HEK293 (cell line): Measurements from ENCODE around the gene LRRC8E.

Source experiments
- CTCF ChIA-PET: fragments of 350-600 bp; formaldehyde crosslinking; extraction: SDS; loops from one replicate; lab custom pipeline; 2021; ENCODE audit warnings: antibody characterized with exemption; lab: Yijun Ruan, JAX
- POLR2A ChIA-PET: fragments of 300-600 bp; formaldehyde crosslinking; extraction: SDS; loops from one replicate; lab custom pipeline; 2020; ENCODE audit warnings: antibody characterized with exemption, inconsistent platforms; lab: Yijun Ruan, JAX
- H3K27ac ChIP-seq: fragments of 200-500 bp; sonication (Bioruptor generic); 2 replicates; pipeline ENCODE4 v1.5.1; 2014; ENCODE audit warnings: low read depth, low read length, control low read depth, inconsistent platforms; ENCODE audit errors: extremely low read depth
- H3K36me3 ChIP-seq, 2 experiments: fragments of 200-500 bp in 1 of 2; sonication (Bioruptor generic) in 1 of 2; 1 replicate in 1 of 2; 2 replicates in 1 of 2; pipeline ENCODE4 v1.5.1; 2014 to 2017; ENCODE audit warnings: inconsistent platforms in 2 of 2, low read length in 2 of 2; ENCODE audit not compliant: control insufficient read depth in 2 of 2, insufficient read depth in 1 of 2
- H3K4me1 ChIP-seq: fragments of 200-500 bp; sonication (Bioruptor generic); 2 replicates; pipeline ENCODE4 v1.5.1; 2014; ENCODE audit warnings: mild to moderate bottlenecking, low read length, inconsistent platforms; ENCODE audit not compliant: control insufficient read depth, insufficient read depth
- H3K4me3 ChIP-seq: 2 replicates; pipeline ENCODE4 v1.5.1; 2011; ENCODE audit warnings: low read depth, mild to moderate bottlenecking, control low read depth, low read length, moderate library complexity
- H3K9me3 ChIP-seq: fragments of 200-500 bp; sonication (Bioruptor generic); 2 replicates; pipeline ENCODE4 v1.5.1; 2014; ENCODE audit warnings: low read depth, low read length, inconsistent platforms; ENCODE audit not compliant: control insufficient read depth, insufficient read depth
- EGR2 ChIP-seq: fragments of 450-650 bp; formaldehyde crosslinking; IDR thresholded peaks from 2 replicates; pipeline ENCODE4 v1.5.1; 2016; ENCODE audit warnings: low read depth, missing biosample characterization, missing genetic modification characterization
- FEZF1 ChIP-seq: fragments of 450-650 bp; formaldehyde crosslinking; IDR thresholded peaks from 2 replicates; pipeline ENCODE4 v1.5.1; 2016; ENCODE audit warnings: missing biosample characterization, missing genetic modification characterization
- GLIS1 ChIP-seq: fragments of 450-650 bp; formaldehyde crosslinking; IDR thresholded peaks from 2 replicates; pipeline ENCODE4 v1.5.1; 2016; ENCODE audit warnings: missing biosample characterization, missing genetic modification characterization
- KLF17 ChIP-seq: fragments of 450-650 bp; formaldehyde crosslinking; IDR thresholded peaks from 2 replicates; pipeline ENCODE4 v1.5.1; 2016; ENCODE audit warnings: missing biosample characterization, missing genetic modification characterization
- REPIN1 ChIP-seq: fragments of 450-650 bp; formaldehyde crosslinking; IDR thresholded peaks from 2 replicates; pipeline ENCODE4 v1.5.1; 2017; ENCODE audit warnings: missing biosample characterization, missing genetic modification characterization, low read depth
- ZFHX2 ChIP-seq: fragments of 450-650 bp; formaldehyde crosslinking; conservative IDR thresholded peaks from 2 replicates; pipeline ENCODE4 v1.5.1; 2016; ENCODE audit warnings: missing biosample characterization, missing genetic modification characterization
- ZFP37 ChIP-seq: fragments of 450-650 bp; formaldehyde crosslinking; IDR thresholded peaks from 2 replicates; pipeline ENCODE4 v1.5.1; 2016; ENCODE audit warnings: missing biosample characterization, missing genetic modification characterization
- ZIC2 ChIP-seq: fragments of 450-650 bp; formaldehyde crosslinking; IDR thresholded peaks from 2 replicates; pipeline ENCODE4 v1.5.1; 2016; ENCODE audit warnings: missing biosample characterization, missing genetic modification characterization
- ZNF174 ChIP-seq: fragments of 450-650 bp; formaldehyde crosslinking; IDR thresholded peaks from 2 replicates; pipeline ENCODE4 v1.5.0; 2017; ENCODE audit warnings: missing biosample characterization, mild to moderate bottlenecking, missing genetic modification characterization
- ZNF335 ChIP-seq: fragments of 450-650 bp; formaldehyde crosslinking; conservative IDR thresholded peaks from 2 replicates; pipeline ENCODE4 v1.5.1; 2016; ENCODE audit warnings: missing biosample characterization, missing genetic modification characterization
- ZNF37A ChIP-seq: fragments of 450-650 bp; IDR thresholded peaks from 2 replicates; pipeline ENCODE4 v1.5.1; 2018; ENCODE audit warnings: missing biosample characterization, missing genetic modification characterization
- ZNF391 ChIP-seq: fragments of 450-650 bp; formaldehyde crosslinking; IDR thresholded peaks from 2 replicates; pipeline ENCODE4 v1.5.1; 2016; ENCODE audit warnings: low read depth, missing biosample characterization, missing genetic modification characterization, borderline replicate concordance
- ZNF394 ChIP-seq: fragments of 450-650 bp; formaldehyde crosslinking; IDR thresholded peaks from 2 replicates; pipeline ENCODE4 v1.5.1; 2016; ENCODE audit warnings: missing biosample characterization, missing genetic modification characterization, mild to moderate bottlenecking, moderate library complexity, borderline replicate concordance
- ZNF404 ChIP-seq: fragments of 450-650 bp; formaldehyde crosslinking; IDR thresholded peaks from 2 replicates; pipeline ENCODE4 v1.5.1; 2017; ENCODE audit warnings: missing biosample characterization, missing genetic modification characterization
- ZNF548 ChIP-seq: fragments of 450-650 bp; formaldehyde crosslinking; IDR thresholded peaks from 2 replicates; pipeline ENCODE4 v1.5.1; 2016; ENCODE audit warnings: missing biosample characterization, missing genetic modification characterization
- ZNF549 ChIP-seq: fragments of 450-650 bp; IDR thresholded peaks from 2 replicates; pipeline ENCODE4 v1.5.1; 2018; ENCODE audit warnings: missing biosample characterization, missing genetic modification characterization, mild to moderate bottlenecking, inconsistent platforms, moderate library complexity
- ZNF600 ChIP-seq: fragments of 450-650 bp; formaldehyde crosslinking; IDR thresholded peaks from 2 replicates; pipeline ENCODE4 v1.5.1; 2016; ENCODE audit warnings: missing biosample characterization, missing genetic modification characterization
- ZNF660 ChIP-seq: fragments of 450-650 bp; IDR thresholded peaks from 2 replicates; pipeline ENCODE4 v1.5.1; 2018; ENCODE audit warnings: missing biosample characterization, mild to moderate bottlenecking, missing genetic modification characterization
- ZNF747 ChIP-seq: fragments of 450-650 bp; formaldehyde crosslinking; IDR thresholded peaks from 2 replicates; pipeline ENCODE4 v1.5.1; 2016; ENCODE audit warnings: missing biosample characterization, missing genetic modification characterization
- ZSCAN30 ChIP-seq: fragments of 450-650 bp; IDR thresholded peaks from 2 replicates; pipeline ENCODE4 v1.5.1; 2018; ENCODE audit warnings: missing biosample characterization, mild to moderate bottlenecking, missing genetic modification characterization, moderate library complexity
- TF ChIP-seq, protein P1 (sequence below): fragments of 450-650 bp; formaldehyde crosslinking; IDR thresholded peaks from 2 replicates; pipeline ENCODE4 v1.5.1; 2016; ENCODE audit warnings: missing biosample characterization, missing genetic modification characterization
- TF ChIP-seq, protein P2 (sequence below): fragments of 450-650 bp; formaldehyde crosslinking; IDR thresholded peaks from 2 replicates; pipeline ENCODE4 v1.5.1; 2017; ENCODE audit warnings: missing biosample characterization, missing genetic modification characterization

Gene LRRC8E

DNA sequence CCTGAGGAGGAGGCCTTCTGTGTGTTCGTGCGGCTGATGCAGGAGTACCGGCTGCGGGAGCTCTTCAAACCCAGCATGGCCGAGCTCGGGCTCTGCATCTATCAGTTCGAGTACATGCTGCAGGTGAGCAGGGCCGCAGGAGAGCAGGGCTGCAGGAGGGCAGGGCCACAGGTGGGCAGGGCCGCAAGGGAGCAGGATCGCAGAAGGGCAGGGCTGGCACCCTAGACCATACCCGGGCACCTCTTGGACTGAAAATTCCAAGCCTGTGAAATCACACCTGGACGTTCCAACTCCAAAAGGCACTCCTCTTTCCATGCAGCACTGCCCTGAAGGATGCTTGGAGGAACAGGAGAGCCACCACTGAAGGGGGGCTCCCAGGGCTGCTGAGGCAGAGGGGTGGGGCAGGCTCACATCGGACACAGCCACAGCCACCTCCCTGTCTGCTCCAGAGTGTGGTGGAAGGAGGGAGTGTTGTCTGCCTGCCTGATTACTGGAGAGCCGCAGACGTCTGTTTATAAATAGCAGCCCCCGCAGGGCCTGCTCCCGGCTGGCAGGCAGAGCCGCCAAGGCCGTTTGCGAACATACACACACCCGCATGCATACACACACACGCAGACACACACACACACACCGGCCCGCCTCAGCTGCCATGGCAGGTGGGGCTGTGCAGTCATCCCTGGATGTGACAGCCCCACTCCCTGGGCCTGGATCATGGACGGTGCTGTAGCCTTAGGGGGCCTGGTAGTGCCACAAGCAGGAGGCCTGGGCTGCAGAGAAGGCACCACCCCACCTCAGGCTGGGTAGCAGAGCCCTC lies 38.1 kb upstream of the LRRC8E start:
- Histone ChIP-seq H3K4me3 (no peak overlapping the region), H3K9me3 (no peaks in the 10 kb centered on the region), H3K36me3 (no peaks in the 10 kb centered on the region), H3K4me1 (no peaks in the 10 kb centered on the region; the same call in 1 of the 2 replicates), H3K27ac (no peak overlapping the region)
- ChIA-PET POLR2A (no interaction called here), CTCF (interaction anchor here (0.6 to 1.3 kb wide), 2 partner anchors 19 to 51 kb away, joined by 4 read pairs; no protein-coding TSS in a partner anchor)
- peak; percentile 41; the same call in 1 of the 2 replicates for TF ChIP-seq ZNF600
- peak; percentile 65; the same call in 1 of the 2 replicates for TF ChIP-seq EGR2 (tag by site-specific recombination)
- TF ChIP-seq ZIC2 (tag by site-specific recombination): peak; percentile 62
- TF ChIP-seq FEZF1 (tag by site-specific recombination): no peak
- TF ChIP-seq ZNF549 (tag by site-specific recombination): no peak
- no peak for TF ChIP-seq ZFP37 (tag by site-specific recombination)
- TF ChIP-seq, protein P1, sequence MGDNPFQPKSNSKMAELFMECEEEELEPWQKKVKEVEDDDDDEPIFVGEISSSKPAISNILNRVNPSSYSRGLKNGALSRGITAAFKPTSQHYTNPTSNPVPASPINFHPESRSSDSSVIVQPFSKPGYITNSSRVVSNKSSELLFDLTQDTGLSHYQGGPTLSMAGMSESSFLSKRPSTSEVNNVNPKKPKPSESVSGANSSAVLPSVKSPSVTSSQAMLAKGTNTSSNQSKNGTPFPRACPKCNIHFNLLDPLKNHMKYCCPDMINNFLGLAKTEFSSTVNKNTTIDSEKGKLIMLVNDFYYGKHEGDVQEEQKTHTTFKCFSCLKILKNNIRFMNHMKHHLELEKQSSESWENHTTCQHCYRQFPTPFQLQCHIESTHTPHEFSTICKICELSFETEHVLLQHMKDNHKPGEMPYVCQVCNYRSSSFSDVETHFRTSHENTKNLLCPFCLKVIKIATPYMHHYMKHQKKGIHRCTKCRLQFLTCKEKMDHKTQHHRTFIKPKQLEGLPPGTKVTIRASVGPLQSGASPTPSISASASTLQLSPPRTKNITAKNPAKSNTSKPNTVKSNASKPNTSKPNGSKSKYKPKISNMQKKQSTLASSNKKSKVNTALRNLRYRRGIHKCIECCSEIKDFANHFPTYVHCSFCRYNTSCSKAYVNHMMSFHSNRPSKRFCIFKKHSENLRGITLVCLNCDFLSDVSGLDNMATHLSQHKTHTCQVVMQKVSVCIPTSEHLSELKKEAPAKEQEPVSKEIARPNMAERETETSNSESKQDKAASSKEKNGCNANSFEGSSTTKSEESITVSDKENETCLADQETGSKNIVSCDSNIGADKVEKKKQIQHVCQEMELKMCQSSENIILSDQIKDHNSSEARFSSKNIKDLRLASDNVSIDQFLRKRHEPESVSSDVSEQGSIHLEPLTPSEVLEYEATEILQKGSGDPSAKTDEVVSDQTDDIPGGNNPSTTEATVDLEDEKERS (tag by site-specific recombination): no peak
- TF ChIP-seq ZNF174: no peak
- peak; percentile 91 for TF ChIP-seq KLF17 (tag by site-specific recombination)
- no peak for TF ChIP-seq ZNF404 (tag by site-specific recombination)
- TF ChIP-seq ZNF394: no peak
- TF ChIP-seq ZFHX2: peak; percentile 71
- no peak for TF ChIP-seq ZNF660 (tag by site-specific recombination)
- TF ChIP-seq ZNF747: no peak
- TF ChIP-seq ZNF391 (tag by site-specific recombination): no peak
- TF ChIP-seq GLIS1: peak; percentile 75
- TF ChIP-seq, protein P2, sequence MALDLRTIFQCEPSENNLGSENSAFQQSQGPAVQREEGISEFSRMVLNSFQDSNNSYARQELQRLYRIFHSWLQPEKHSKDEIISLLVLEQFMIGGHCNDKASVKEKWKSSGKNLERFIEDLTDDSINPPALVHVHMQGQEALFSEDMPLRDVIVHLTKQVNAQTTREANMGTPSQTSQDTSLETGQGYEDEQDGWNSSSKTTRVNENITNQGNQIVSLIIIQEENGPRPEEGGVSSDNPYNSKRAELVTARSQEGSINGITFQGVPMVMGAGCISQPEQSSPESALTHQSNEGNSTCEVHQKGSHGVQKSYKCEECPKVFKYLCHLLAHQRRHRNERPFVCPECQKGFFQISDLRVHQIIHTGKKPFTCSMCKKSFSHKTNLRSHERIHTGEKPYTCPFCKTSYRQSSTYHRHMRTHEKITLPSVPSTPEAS (tag by site-specific recombination): peak; percentile 74
- 0 out of 2 replicates have a peak, but pooled peaks have one; percentile 23 for TF ChIP-seq ZNF335
- no peak for TF ChIP-seq ZNF37A (tag by site-specific recombination)
- TF ChIP-seq ZNF548: no peak
- TF ChIP-seq REPIN1 (tag by site-specific recombination): no peak
- no peak for TF ChIP-seq ZSCAN30 (tag by site-specific recombination)
